Medulla oblongata (tissue), 1 donor: ENCODE data around the gene CD300E.
A peak's percentile ranks its signal among the peaks of the same experiment; 100 is the strongest.
"Not testable (repeated sequence)": the region's sequence is repeated elsewhere in the genome, so short reads cannot be mapped to it uniquely, and the experiment has no call there.

Source experiments
- DNase-seq: peaks from one replicate; pipeline ENCODE4 v3.0.0-alpha.2; 2015; ENCODE audit errors: extremely low spot score

The CD300E gene

DNA sequence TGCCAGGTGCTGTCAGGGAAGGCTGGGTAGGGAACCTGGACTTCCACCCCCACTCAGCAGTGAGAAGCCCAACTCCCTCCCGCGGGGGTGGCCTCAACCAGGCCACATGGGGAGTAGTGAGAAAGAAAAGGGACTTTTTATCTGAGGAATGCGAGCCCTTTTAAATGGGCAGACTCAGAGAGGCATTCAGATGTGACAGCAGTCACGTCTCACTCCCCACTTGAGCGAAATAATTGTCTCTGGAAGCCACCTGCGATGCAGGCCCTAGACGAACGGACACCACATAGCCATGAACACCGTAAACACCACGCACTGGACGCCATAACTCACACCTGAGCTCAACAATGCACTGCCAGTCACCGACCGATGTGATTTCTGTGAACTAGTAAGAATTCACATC lies 11.9 kb upstream of the CD300E start:
- DNase-seq: no peak

DNA sequence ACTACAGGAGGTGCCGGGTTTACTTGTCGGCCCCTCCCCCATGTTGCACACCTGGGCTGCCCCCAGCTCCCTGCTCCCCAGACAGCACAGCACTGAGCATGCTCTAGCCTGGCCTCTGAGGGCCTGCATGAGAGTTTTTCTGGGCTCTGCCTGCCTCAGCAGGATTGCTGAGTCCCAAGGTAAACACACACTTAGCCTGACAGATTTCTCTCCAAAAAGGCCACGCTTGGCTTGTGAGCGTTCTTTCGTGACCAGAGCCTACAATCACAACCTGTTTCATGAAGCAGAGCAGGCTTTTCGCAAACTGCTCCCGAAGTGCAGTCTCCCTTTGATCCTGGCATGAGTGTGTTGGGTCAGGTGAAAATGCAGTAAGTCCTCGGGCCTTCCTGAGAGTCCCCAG lies 9.8 kb upstream of the CD300E start:
- no peak for DNase-seq

DNA sequence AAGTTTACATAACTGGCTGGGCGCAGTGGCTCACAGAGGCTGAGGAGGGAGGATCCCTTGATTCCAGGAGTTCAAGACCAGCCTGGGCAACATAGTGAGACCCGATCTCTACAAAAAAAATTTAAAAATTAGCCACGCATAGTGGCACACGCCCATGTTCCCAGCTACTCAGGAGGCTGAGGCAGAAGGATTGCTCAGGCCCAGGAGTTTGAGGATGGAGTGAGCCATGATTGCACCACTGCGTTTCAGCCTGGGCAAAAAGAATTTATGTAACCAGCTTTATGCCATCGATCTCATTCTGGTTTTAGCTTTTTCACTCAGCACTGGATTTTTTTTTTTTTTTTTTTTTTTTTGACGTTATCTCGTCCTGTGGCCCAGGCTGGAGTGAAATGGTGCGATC lies 9.1 kb upstream of the CD300E start:
- no peak for DNase-seq

DNA sequence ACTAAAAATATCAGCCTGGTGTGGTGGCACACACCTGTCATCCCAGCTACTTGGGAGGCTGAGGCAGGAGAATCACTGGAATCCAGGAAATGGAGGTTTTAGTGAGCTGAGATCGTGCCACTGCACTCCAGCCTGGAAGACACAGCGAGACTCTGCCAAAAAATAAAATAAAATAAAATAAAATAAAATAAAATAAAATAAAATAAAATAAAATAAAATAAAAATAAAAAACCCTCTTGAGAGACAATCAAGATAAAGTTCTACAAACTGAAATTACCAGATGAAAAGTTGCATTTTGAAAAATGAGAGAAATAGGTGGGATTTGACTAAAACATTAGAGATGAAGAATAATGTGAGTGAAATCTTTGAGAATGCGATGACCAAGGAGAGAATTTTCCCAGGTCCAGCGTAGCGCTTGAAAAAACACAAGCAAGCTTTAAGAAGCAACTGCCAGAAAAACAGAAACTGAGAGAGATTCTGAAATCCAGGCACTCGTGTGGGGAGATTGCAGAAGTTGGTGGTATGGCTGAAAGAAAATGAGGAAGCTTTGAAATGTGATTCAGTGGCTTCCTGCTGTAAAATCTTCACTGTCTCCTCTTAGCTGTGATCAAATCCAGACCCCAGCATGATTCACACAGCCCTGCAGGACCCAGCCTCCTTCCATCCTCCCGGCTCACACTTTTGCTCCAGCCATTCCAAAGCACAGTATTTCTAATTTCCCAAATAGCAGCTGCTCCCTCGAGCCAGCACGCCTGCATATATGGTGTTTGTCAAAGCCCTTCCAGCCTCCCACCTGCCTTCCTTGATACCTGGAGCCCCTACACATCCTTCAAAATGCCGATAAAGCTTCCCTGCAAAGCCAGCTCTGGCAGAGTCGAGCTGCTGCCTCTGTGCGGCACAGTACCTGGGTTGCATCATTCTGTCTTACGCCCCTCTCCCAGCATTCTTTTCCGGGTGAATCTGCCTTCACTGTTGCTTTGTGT lies 8.2 kb upstream of the CD300E start:
- DNase-seq: peak; percentile 78

DNA sequence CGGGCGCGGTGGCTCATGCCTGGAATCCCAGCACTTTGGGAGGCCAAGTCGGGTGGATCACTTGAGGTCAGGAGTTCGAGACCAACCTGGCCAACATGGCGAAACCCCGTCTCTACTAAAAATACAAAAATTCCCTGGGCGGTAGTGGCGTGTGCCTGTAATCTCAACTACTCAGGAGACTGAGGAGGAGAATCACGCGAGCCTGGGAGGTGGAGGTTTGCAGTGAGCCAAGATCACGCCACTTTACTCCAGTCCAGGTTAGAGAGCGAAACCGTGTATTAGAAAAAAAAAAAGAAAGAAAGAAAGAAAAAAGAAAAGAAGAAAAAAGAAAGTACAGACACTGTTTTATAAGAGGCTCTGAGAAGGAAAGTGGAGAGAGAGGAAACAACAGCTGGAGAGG lies 6.7 kb upstream of the CD300E start:
- DNase-seq: not testable (repeated sequence)

DNA sequence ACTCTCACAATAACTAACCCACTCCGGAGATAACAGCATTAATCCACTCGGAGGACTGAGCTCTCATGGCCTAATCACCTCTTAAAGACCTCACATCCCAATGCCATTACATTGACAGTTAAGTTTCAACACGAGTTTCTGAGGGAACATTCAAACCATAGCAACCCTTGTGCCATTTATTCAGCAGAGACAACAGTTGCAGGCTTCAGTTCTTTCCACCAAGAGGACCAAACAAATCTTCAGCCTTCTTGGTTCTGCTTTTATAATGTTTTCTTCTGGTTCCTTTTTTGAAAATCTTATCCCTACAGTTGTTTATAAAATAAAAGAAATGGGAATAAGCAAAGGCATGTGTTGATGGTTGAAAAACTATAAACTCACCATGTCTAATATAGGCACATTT lies 2.1 kb upstream of the CD300E start:
- no peak for DNase-seq

DNA sequence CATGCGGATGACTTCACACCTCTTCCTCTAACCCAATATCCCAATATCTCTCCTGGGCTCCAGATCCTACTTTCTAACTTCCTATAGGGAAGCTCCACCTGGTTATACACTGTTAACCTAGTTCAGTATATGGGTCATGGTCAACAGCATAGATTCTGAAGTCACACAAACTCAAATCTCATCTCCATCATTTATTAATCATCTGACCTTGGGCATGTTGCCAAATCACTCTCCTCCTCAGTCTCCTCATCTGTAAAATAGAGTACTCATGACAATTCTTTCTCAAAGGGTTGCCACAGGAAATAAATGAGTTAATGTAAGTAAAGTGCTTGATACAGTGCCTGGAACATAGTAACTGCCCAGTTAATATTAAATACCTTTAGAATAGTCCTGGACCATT lies 593 bp upstream of the CD300E start:
- no peak for DNase-seq

DNA sequence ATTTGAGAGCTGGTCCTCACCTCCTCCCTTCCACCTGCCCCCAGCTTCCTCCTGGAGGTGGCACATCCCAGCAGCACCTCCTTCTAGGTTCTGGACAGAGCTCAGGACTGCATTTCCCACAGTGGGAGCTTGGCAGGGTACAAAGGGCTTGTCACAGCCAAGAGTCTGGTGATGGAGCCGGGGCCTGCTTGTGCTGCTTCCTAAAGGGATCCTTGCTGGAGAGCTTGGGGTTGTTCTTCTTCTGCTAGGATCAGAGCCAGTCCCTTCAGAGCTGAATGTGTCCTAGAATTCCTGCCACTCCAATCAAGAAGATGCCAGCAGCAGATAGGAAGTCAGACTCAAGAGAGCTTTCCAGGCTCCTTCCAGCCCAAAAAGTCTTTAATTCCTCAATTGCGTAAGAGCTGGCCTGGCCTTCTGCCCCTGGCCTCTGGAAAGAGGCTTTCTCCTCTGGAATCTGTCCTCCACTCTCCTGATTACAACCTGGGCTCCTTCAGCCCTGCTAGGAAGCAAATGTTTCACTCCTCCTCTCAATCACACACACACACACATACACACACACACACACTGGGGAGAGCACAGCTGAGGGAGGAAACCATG lies 4.4 kb downstream of the CD300E start:
- DNase-seq: no peak

DNA sequence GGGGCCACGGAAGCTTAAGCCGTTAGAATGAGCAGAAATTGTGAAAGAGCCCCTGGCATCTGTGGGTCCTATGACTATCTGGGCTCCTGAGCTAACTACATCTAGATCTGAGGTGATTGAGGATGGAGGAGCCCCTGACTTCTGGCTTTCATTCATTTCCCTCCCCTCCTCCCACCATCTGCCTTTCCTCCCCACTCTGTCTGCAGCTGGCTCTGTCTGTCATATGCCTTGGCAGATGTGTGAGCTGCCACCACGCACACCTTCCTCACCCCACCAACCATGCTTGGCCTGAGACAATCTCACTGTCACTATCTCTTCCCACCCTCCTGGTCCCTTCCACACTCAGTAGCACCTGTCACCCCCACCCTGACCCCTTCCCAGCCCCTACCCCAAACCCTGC lies 5.1 kb downstream of the CD300E start:
- no peak for DNase-seq

DNA sequence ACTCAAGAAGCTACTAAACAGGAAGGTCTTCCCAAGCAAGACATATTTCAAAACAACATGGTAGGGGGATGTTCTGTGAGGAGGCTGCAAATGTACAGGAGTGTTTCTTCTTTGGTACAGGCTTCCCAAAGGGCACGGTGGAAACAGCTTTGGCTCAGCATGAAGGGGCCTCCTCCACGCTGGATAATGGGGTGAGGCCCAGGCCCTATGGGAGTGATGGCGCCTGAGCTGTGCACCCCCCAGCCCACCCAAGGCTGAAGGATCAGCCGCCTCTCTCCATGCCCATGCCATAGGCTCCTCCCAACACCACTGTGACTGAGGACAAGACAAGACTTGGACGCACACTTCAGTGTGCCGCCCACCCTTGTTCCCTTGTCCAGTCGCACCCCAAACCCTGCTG lies 6.8 kb downstream of the CD300E start:
- no peak for DNase-seq

DNA sequence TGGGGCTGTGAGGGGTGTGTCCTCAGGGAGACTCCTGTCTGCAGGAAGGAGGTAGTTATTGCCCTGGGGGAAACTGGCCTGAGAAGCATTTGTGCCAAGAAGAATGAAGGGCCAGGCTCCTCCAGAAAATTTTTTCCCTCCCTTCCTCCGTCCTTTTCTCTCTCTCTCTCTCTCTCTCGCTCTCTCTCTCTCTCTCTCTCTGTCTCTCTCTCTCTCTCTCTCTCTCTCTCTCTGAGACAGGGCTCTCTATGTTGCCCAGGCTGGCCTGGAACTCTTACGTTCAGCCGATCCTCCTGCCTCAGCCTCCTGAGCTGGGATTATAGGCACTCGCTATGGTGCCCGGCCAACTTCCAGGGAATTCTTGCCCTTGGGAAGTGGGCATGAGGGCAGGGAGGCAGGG lies 11.5 kb downstream of the CD300E start:
- no peak for DNase-seq

DNA sequence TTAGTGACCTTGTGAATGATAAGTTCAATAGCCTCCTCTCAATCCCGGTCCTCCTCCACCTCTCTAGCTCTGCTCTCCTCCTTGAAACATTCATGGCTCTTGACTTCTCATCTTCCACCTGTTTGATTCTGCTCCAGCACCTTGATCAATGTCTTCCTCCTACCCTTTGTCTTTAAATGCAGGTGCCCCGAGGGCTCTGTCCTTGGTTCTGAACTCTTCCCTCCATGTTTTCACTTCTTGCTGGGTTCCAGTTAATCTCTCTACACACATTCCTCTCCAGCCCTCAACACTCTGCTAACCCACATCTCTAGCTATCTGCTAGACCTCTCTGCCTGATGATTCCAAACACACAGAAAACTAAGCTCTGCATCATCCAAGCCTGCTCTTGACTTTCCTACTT lies 13.4 kb downstream of the CD300E start:
- DNase-seq: no peak

DNA sequence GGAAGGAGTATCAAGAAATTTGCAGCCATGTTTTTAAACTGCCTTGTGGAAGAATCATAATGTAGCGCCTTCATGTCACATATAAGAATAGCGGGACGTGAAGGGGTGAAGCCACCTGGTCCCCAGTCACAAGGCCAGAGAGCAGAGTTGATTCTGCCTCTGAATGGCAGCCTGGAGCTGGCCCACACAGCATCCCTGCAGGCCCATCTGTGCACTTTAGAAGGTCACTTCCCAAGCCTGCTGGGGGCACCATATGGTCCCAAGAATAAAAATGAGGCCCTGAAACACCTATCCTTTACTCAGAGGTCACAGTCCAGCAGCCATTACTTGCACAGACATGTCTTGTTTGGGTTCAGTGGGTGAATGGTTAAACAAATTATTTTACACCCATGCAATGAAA lies 15.0 kb downstream of the CD300E start:
- DNase-seq: no peak

DNA sequence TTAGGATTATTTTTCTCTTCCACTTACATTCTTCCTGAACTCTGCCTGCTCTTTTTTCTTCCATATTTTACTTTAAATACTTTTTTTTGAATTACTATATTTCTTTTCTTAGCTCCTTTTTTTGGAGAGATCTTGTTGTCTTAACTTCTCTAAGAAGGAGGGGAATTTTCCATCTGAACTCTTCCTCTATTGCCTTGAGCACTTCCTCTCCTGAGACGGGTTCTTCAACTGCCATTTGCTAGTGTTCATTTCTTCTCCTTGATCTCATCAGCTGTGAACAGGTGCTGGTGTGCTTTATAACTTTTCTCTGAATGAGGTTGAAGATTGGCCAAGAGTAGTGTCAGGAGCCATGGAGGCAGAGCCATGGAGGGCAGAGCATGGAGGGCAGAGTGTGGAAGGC lies 16.3 kb downstream of the CD300E start:
- DNase-seq: no peak

DNA sequence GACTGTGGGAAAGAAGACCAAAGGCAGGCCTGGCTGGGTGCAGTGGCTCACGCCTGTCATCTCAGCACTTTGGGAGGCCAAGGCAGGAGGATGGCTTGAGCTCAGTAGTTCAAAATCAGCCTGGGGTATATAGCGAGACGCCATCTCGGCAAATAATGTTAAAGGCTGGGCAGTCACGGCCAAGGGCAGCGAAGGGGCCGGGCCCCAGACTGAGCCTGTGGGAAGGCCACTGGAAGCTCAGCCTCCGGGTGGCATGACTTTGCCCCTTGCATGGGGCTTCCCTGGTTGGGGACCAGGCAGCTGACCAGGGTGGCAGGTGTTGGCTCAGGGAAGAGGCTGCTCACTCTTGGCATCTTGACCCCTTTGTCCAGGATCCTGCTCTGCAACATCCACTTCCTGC lies 17.5 kb downstream of the CD300E start:
- no peak for DNase-seq

DNA sequence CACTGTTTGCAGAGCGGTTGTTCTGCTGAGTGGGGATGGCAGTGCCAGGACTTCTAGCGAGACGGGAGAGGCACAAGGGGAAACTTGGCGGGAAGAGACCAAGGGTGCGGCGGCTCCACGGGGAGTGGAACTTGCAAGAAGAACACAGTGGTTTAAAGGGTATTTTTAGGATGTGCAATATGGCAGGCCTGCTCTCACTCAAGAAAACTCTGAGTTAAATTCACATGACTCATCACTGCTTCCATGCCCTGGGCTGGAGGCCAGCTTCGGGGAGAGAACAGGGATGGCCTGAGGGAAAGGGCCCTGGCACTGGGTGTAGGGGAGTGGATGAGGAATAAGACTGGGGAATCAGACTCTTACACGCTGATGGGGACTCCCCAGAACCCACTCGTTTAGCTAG lies 18.2 kb downstream of the CD300E start:
- peak; percentile 14 for DNase-seq

DNA sequence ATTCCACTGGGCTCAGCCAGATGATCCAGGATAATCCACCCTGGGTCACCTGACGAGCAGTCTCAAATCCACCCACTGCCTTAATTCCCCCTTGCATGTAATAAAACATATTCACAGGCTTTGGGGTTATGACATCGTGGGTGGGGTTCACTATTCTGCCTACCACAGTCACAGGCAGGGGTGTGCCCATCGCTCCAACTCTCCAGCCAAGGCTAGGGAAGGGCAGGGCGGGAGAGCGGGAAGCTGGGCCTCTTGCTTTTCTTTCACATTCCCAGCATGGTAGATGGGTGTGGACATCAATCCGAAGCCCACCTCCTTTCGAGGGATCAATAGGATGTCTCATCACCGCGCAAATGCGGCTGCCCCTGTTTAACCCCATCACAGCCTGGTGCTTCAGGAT lies 18.8 kb downstream of the CD300E start:
- no peak for DNase-seq

DNA sequence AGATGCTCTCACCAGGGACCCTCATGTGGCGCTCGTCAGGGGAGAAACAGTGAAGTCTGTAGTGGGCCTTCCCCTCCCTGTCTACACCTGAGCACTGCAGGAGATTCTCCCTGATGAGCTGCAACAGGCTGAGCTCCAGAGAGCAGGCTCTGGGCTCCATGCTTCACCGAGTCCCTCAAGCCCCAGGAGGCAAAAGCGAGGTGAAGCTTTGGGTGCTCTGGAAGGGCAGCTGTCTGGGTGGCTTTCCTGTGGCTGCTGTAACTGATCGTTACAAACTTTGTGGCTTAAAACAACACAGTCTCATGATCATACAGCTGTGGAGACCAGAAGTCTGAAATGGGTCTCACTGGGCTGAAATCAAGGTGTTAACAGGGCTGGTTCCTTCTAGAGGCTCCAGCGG lies 19.3 kb downstream of the CD300E start:
- no peak for DNase-seq

DNA sequence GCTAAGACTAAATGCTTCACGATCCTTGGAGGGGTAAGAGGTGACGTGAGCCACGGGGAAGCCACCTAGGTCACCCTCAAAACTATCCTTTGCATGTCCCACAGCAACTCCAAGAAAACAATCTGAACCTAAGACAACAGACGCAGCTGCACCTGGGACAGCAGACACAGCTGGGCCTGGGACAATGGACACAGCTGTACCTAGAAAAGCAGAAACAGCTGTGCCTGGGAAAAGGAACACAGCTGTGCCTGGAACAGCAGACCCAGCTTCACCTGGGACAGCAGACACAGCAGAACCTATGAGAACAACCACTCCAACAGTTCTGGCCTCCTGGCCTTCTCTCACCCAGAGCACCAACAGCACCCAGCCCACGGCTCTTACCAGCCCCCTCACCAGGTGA lies 19.8 kb downstream of the CD300E start:
- no peak for DNase-seq

DNA sequence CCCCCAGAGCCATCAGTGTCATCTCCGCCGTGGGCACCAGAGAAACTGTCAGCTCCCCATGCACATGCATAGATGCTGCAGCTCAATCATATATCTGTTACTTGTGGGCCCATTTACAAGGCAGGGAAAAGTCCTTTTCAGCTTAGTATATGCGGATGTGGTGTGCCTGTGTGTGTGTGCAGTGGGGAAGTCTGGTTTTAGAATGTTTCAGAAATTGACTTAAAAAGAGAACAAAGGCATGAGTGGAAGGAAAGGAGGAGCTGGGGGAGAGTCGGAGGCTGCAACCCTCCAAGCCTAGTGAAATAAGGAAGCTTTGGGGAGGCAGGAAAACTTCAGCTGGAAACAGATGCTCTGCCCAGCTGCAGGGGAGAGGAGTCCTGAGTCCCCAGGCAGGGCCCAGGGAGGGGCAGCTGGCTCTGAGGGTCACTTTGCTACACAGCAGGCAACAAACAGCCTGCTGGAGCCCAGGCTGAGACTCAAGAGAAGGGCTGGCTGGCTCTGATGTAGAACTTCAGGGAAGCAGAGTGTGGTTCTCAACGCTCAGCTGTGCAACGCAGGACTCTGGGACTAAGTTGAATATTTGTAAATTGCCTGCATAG lies 20.4 kb downstream of the CD300E start:
- DNase-seq: peak; percentile 55

DNA sequence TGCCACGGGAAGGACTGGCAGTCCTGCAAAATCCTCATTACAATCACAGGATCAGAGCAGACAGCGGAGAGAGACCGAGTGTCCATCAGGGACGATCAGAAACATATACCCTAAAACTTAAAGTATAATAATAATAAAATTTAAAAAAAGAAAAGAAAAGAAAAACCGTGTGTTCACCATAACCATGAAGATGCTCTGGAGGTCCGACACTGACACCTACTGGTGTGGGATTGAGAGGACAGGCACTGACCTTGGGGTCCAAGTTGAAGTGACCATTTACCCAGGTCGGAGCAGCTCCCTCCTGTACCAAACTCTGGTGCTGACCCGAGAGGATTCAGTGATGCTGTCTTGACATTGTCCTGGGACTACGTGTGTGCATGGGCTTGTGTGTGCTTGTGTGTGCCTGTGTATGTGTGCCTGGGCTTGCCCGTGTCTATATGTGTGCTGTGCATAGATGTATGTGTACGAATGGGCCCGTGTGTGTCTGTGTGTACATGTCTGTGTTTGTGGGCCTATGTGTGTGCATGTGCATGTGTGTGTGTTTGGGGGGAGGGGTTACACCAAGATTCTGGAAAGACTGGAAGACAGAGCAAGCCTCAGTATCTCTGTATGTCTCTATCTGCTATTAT lies 21.5 kb downstream of the CD300E start:
- peak; percentile 54 for DNase-seq

DNA sequence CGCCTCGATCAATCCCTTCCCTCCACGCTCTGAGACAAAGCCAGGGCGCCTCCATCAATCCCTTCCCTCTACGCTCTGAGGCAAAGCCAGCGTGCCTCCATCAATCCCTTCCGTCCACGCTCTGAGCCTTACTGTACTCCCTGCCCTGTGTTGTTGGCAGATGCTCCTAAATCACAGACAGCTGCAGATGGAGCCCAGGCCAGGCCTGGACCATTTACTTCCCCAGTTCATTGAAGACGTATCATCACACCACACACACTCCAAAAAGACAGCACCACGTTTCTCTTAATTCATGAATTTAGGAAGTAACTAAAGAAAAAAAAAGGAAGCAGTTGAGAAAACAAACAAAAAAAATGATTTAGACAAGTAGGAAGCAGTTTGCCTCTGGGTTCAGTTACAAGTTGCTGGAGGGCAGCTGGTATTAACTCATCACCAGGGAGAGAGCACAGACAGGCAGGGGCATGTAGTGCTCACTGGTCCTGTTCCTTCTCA lies 24.0 kb downstream of the CD300E start:
- DNase-seq: peak; percentile 59
